GM19035 (cell line): ENCODE results near the gene AGMO.

Source experiments
- ATAC-seq: cut with Tn5 transposase; IDR thresholded peaks from one replicate; pipeline ENCODE4 v1.9.1; 2021; ENCODE audit not compliant: unreplicated experiment

AGMO gene

DNA sequence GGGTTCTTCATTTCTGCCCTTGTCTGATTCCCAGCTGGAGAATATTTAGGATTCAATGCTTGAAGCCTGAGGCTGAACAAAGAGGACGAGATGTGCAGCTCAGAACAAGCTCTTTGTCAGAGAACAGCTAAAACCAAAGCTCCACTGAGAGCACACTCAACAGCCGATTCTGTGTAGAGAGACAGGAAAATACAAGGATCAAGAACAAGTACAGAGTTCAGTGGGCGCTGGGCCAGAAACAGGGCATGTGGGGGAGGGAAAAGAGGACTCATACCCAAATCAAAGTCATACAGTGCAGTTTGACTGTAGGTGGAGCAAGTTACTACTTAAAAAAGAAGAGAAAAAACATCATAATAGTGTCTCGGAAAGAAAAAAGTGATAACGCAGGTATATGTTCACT is at the start of gene AGMO:
Gene AGMO, minus strand, starts transcription at position 181 of the 400 bp plus-strand sequence.
- no peak for ATAC-seq

- no peak for ATAC-seq
Measured at GRCh38 chr7:15610503-15610902, 48.7 kb upstream of the AGMO start.

DNA sequence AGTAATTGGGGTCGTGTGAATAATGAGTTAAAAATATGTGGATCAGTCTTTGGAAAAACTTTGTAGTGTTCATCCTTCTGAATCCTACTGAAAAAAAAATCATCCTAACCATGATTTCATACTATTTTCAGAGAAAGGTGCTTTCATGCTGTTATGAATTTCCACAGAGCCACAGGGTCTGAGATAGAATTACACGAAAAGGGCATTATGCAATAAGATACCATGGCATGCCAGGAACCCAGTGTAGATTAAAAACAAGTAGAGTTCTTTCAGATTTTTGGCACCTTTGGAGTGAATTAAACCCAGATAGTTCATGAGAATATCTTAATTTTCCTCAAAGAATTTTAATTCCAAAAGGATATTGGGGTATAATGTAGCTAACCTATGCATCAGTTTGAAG is 47.5 kb upstream of the AGMO start:
- no peak for ATAC-seq

DNA sequence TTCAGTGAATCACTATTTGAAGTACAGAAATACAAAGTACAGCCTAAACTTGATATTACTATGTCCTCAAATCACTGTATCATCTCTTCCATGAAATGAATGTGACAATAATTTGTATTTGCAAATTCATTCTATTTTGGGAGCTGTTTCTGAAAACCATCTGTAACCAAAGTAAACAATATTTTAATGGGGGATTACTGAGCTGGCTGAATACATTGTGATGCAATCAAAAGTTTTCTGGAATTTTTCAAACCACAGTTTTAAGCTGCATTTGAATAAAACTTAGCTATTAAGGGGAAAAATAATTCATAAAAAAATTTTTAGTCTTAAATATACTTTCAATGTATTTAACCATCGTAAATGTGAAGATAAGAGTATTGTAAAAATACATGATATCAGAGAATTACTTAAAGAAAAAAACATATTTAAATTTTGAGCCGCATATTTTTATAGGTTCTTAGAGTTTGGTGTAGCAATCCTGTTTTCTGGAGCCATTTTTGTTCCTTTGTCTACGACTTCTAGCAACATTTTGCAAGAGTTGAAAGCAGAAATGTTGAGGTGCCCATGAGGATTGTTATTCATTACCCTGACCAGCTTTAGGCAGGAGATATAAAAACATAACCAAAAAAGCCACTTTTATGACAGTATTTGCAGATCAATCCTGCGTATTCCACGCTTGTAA is 45.9 kb upstream of the AGMO start:
- ATAC-seq = no peak

DNA sequence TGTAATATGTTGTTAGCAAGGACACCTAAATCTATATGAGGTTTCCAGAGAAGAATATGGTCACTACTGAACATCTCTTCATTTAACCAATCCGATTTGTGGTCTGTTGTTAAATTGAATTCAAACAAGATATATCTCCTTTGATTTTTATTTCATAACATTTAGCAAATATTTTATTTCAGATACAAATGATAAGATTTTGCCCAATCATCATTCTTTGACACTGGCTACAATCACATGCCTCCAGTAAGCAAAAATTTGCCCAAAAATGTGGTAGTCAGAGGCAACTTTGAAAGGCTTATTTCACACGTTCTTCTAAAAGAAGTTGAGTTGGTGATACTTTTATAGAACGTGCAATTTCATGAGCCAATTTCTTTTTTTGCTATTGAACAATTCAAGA is 44.7 kb upstream of the AGMO start:
- ATAC-seq = no peak

- ATAC-seq = no peak
Measured at GRCh38 chr7:15604166-15604565, 42.4 kb upstream of the AGMO start.

GRCh38 chr7:15603124-15603523 is 41.3 kb upstream of the AGMO start:
- ATAC-seq = no peak

DNA sequence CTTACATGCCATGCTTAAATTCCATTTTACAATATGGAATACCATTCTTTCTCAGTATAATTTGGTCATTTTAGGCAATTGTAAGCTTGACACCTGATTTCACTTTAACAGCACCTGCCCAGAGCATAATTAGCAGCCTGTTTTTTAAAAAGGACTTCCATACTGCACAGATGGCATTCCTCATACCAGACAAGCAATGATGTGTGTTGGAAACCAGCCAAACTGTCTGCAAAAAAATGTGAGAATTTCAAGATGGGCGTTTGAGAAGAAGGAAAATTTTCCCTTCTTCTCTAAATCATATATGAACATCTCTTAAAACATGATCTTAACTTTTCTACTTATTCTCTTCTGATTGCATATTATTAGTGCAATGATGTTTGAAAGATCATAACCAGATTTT is 40.4 kb upstream of the AGMO start:
- ATAC-seq = no peak

- ATAC-seq = no peak
Measured at GRCh38 chr7:15601175-15601574, 39.4 kb upstream of the AGMO start.

- ATAC-seq = no peak
Measured at GRCh38 chr7:15600298-15600697, 38.5 kb upstream of the AGMO start.

- no peak for ATAC-seq
Measured at GRCh38 chr7:15594461-15594860, 32.6 kb upstream of the AGMO start.

DNA sequence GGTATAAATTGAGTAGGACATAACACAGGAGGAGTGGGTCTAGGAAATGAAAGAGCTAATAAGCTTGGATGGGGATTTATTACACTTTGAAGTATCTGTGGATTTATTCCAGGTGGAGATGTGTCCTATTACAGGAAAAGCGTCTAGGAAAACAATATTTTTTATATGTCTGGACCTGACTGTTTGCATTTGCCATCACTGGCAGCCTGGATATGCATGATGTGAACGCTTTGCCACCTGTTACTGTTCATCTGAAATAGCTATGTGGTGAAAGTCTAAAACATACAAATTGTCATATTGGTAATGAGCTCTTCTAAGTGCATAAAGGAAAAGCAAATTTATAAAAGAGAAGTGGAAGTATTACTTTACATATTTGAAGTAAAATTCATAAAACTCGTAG is 31.6 kb upstream of the AGMO start:
- no peak for ATAC-seq

GRCh38 chr7:15586266-15586665 is 24.5 kb upstream of the AGMO start:
- ATAC-seq = no peak

- no peak for ATAC-seq
Measured at GRCh38 chr7:15584575-15584974, 22.8 kb upstream of the AGMO start.

- no peak for ATAC-seq
Measured at GRCh38 chr7:15582773-15583172, 21.0 kb upstream of the AGMO start.

DNA sequence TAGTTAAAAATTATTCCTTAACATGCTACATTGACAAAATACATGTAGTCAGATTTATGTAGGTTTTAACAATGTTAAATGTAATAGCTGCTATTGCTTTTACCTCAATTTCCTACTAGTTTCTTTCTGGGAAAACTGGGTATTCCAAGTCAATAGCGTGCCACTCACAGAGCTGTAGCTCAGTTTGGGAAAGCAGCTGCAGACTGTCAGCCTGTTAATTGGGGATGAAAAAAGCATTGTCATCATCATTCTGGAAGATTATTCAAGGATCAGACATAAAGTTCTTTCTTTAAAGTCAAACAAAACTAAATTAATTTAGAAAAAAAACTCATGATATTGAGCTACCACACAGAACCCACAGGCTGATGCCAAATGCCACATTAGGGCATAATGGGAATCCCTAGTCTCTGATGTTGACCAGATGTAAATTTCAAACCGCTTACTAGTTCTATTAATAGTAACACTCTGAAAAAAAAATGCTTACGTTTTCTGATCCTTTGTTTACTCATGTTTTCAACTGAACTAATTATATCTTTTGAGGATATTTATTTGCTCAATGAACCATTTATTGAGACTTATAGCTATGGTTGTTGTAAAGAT is 19.6 kb upstream of the AGMO start:
- no peak for ATAC-seq

DNA sequence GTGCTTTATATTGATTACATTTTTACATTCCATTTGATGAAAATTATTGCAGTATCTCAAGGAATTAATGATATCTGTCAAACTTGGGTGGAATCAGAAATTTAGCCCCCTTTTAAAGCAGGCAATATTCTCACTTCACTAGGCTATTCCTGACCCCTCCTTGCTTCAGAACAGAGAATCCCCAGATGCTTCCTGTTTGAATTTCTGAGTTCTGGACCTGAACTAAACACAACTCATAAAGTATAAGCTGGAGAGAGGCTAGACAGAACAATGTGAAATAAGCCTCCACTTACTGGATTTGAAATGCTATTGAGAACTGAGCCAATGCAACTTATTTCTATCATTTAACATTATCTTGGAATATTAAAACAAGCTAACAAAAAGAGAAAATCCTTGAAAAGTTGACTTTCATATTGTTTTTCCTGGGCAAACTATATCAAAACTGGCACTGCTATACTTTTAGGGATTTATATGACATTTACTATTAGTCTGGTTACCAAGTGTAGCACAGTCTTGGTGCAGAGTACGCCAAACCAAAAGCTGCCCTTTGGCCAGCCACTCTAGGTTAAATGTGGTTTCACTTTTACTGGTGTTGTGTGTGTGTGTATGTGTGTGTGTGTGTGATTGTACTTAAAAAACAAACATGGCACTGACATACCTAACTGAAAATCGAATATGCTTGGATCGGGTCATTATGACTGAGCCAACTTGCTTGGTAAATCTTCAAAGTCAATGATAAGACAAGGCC is 19.0 kb upstream of the AGMO start:
- ATAC-seq = no peak

DNA sequence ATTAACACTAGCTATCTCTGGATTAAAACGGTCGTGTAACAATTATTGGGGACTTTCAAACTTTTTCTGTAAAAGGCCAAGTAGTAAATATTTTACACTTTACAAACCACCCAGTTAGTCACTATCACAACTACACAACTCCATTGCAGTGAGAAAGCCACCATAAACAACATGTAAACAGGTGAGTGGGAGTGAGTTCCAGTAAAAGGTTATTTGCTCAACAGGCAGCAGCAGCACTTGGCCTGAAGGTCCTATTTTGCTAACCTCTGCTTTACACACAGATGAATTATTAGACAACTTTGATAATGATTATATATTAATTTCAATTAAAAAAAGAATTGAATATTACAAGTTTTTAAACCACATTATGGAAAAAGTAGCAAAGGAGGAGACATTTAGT is 15.8 kb upstream of the AGMO start:
- ATAC-seq = no peak

DNA sequence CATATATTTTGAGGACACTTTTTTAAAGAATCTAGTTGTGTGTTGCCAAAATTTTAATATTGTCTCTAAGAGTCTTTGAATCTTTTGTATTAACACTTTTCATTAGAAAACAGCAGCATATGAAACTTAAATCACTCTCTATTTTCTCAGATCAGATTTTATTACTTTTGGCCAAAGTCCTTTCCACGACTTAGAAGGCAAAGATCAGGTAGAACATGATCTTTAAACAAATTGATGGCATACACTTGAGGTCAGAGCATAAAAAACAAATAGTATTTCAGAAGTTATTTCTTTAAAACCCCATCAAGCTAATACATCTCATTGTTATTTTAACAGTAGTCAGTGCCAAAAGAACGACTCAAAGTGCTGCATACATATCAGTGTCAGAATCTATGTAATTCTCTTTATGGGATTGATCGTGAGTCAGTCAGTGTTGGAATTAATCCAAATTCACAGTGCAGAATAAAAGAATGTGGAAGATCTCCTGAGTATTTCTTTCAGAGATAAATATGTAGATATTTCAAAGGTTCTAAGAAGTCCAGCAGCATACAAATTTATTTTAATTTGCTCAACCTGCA is 9.6 kb upstream of the AGMO start:
- no peak for ATAC-seq

DNA sequence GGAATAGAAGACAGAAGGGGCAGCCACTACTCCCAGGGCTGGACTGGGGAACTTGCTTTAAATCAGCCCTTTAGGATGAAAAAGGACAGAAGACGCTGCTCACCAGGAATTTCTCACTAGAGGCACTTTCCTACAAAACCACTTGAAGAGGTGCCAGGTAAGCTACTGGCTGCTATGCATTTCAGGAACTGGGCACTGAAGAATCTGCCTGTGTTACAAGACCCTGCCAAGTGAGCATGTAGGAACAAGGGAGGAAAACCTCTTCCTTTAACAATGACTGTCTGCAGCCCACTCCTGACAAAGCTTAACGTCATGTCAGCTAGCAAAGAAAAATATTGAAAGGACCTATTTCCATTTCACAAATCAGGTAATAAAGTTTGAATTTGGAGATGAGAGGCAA is 5.8 kb upstream of the AGMO start:
- ATAC-seq = no peak

DNA sequence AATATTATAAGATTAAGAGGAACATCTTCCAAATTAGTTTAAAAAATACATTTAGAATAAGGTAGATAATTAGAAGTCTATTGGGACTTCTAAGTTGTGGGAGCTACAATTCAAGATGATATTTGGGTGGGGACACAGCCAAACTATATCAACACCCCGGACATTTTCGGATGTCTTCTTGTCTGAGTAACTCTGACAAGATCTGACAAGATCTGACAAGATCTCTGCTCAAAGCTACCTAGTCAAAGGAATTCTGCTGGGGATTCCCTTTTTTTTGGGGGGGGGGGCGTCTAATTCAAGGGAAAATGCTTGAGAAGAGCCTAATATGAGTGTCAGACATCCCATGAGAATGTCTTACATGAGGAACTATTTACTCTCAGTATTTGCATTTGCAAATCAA is 5.2 kb upstream of the AGMO start:
- ATAC-seq = no peak

DNA sequence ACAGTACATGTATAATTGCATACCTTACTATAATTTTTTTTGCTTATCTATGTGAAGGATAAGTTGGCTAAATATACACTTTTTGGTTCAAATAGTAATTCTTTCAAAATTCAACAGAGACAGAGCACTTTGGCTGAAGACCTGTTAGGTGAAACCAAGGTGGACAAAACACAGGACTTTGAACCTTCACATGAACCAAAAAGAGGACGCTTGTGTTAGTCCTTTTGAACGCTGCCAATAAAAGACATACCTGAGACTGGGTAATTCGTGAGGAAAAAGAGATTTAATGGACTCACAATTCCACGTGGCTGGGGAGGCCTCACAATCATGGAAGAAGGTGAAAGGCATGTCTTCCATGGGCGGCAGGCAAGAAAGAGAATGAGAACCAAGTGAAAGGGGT is 4.7 kb upstream of the AGMO start:
- ATAC-seq = no peak
